NCI-H128 (cell line): ENCODE results near the gene MUC2.
"Not testable (repeated sequence)": the region's sequence is repeated elsewhere in the genome, so short reads cannot be mapped to it uniquely, and the experiment has no call there.

Source experiments
- DNase-seq: peaks from one replicate; lab custom pipeline; 2025; ENCODE audit not compliant: unreplicated experiment; lab: John Stamatoyannopoulos, UW

The MUC2 gene

GRCh38 chr11:1103401-1104360, 29.0 kb downstream of the MUC2 start:
- DNase-seq, result no peak

DNA sequence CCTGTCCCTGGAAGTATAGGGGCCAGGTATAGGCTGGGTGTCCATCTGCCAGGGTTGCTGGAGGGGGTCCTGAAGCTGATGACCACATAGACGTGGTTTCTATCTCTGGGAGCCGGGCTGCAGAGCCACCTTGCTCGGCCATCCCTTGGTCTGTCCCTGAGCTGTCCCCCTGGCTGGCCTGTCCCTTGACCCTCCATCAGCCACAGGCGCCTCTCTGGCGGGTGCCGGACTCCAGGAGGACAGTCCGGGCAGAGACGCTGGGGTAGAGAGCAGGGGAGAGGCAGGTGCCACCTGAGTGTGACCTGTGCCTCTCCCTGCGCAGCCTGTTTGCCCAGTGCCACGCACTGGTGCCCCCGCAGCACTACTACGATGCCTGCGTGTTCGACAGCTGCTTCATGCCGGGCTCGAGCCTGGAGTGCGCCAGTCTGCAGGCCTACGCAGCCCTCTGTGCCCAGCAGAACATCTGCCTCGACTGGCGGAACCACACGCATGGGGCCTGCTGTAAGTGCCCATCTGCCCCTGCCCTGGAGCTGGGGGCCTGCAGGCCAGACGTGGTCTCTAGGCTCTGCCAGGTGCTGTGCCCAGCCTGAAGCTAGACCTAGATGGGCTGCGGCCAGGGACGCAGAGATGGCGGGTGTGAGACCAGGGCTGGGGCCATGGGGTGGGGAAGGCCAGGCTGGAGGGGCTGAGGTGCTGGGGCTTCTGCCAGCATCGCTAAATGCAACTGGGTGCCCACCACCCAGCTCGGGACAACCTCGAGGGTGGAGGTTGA, 29.9 kb downstream of the MUC2 start:
- no peak for DNase-seq

DNA sequence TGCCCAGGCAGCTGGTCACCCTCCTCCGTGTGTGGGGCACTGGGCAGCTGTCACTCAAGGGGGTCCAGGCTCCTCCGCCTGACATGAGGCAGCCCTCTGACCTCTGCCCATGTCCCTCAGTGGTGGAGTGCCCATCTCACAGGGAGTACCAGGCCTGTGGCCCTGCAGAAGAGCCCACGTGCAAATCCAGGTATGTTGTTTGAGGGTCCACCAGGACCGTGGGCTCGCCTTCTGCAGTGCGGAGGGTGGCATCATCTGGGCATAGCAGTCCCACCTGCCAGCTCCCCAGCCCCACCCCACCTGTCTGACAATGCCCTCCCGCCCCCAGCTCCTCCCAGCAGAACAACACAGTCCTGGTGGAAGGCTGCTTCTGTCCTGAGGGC, 30.5 kb downstream of the MUC2 start:
- DNase-seq, result no peak

DNA sequence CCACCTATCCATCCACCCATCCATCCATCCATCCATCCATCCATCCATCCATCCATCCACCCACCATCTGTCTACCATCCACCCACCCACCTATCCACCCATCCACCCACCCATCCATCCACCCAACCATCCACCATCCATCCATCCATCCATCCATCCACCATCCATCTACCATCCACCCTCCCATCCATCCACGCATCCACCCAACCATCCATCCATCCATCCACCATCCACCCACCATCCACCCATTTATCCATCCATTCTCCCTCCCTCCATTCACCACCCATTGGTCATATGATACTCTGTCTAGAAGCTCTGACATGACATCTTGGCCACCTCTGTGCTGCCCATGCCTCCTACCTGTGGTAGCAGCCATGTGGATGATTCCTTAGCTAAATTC, 31.7 kb downstream of the MUC2 start:
- no peak for DNase-seq

DNA sequence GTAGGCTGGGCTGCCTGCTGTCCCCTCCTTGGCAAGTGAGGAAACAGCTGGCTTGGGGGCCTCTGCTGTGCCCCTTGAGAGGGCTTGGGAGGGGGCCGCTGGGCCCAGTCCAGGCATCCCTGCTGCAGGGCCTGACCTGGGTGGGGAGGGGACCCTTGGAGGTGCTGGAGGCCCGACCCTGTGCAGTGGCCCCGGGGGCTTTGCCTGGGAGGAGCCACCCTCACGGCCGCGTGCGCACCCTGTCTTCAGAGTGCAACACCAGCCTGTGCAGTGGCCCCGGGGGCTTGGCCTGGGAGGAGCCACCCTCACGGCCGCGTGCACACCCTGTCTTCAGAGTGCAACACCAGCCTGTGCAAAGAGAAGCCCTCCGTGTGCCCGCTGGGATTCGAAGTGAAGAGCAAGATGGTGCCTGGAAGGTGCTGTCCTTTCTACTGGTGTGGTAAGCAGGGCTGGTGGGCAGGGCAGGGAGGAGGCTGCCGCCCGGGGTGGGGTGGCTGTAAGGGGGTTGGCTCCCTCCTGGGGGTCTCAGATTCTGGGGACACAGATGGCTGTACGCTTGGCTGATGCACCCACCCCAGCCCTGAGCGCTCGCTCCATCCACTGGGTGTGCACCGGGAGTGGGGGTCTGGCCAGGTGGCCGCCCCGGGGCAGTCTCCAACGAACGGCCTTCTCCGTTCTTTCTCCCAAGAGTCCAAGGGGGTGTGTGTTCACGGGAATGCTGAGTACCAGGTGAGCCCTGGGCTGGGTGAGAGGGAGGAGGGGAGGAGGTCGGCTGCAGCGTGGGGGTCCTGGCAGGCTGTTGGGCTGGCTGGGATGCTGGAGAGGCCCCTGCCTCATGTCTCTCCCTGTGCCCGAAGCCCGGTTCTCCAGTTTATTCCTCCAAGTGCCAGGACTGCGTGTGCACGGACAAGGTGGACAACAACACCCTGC, 32.9 kb downstream of the MUC2 start:
- DNase-seq, result no peak

DNA sequence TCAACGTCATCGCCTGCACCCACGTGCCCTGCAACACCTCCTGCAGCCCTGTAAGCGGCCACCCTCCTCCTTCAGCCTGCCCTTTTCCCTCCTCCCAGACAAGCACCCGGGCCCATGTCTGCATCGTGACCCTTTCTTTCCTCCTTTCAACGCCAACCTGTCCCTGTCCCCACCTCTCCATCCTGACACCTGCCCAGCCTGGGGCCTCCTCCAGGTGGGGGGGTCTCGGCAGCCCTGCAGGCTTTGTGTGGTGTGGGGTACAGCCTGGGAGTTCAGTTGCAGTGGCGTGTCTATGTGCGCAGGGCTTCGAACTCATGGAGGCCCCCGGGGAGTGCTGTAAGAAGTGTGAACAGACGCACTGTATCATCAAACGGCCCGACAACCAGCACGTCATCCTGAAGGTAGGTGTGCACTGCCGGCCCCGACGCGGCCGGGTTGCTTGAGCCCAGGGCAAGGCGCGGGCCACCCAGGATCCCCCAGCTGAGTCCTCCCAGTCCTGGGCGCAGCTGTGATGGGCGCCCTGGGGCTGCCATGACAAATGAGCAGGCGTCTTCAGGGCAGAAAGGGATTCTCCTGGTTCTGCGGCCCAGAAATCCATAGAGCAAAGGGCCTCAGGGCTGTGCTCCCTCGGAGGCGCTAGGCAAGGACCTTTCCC, 33.7 kb downstream of the MUC2 start:
- no peak for DNase-seq

- DNase-seq, result no peak
These were observed 34.6 kb downstream of the MUC2 start for GRCh38 chr11:1109101-1109917.

DNA sequence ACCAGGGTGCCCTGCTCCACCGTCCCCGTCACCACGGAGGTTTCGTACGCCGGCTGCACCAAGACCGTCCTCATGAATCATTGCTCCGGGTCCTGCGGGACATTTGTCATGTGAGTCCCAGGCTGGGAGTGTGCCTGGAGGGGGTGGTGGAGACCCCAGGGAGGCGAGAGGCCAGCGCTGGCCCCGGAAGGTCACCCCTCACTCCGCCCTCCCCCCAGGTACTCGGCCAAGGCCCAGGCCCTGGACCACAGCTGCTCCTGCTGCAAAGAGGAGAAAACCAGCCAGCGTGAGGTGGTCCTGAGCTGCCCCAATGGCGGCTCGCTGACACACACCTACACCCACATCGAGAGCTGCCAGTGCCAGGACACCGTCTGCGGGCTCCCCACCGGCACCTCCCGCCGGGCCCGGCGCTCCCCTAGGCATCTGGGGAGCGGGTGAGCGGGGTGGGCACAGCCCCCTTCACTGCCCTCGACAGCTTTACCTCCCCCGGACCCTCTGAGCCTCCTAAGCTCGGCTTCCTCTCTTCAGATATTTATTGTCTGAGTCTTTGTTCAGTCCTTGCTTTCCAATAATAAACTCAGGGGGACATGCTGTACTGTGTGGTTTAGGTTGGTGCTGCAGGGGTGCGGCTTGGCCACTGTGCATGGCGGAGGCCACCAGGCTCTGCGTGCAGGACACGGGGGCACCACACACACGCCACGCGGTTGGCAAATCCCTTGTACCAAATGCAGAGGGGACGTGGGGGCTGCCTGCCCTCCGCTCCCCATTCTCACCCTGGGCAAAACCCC, 35.4 kb downstream of the MUC2 start:
- DNase-seq, result no peak

DNA sequence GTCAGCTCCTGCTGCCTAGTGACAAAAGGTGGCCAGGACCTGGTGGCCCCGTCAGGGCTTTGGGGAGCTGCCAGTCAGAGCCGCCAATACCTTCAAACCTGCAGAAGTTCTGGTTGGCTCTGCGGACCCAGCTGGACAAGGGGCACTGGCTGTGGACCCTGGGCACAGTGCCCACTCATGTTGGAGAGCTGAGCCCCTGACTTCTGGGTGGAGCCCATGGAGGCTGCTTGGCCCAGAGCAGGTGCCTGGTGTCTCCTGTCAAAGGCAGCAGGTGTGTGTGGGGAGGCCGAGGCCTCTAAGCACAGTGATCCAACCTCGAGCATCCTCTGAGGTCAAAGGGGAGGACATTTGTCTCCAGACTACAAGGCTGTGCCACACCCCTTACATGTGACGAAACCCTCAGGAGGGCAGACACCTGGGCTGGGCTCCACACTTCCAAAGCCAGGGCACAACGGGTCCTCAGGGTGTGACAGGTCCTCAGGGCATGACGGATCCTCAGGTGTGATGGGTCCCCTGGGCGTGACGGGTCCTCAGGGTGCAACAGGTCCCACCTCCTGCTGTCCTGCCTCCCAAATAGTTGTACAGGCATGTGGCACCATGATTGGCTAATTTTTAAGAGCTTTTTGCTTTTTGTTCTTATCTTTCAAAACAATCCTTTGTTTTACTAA, 37.0 kb downstream of the MUC2 start:
- no peak for DNase-seq

- no peak for DNase-seq
These were observed 37.9 kb downstream of the MUC2 start for GRCh38 chr11:1112351-1113191.

- no peak for DNase-seq
These were observed 38.9 kb downstream of the MUC2 start for GRCh38 chr11:1113405-1114201.

DNA sequence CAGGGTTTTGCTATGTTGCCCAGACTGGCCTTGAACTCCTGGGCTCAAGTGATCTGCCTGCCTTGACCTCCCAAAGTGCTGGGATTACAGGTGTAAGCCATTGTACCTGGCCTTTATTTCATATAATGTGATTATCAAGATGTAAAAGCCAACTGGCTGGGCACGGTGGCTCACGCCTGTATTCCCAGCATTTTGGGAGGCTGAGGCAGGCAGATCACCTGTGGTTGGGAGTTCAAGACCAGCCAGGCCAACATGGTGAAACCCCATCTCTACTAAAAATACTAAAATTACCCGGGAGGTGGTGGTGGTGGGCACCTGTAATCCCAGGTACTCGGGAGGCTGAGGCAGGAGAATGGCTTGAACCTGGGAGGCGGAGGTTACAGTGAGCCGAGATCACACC, 40.6 kb downstream of the MUC2 start:
- not testable (repeated sequence) for DNase-seq

DNA sequence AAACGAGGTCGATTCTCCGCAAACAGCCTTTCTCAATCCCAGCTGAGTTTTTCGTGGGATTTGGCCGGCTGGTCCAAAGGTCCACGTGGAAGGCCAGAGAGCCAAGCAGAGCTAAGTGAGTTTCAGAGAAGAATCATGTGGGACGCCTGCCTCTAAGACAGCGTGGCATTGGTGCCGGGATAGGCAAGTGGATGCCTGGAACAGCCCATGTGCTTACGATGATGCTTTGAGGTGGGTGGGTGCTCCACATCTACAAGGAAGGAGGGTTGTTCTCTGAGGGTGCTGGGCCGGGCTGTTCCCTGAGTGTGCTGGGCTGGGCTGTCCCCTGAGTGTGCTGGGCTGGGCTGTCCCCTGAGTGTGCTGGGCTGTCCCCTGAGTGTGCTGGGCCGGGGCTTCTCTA, 41.4 kb downstream of the MUC2 start:
- DNase-seq, result no peak

DNA sequence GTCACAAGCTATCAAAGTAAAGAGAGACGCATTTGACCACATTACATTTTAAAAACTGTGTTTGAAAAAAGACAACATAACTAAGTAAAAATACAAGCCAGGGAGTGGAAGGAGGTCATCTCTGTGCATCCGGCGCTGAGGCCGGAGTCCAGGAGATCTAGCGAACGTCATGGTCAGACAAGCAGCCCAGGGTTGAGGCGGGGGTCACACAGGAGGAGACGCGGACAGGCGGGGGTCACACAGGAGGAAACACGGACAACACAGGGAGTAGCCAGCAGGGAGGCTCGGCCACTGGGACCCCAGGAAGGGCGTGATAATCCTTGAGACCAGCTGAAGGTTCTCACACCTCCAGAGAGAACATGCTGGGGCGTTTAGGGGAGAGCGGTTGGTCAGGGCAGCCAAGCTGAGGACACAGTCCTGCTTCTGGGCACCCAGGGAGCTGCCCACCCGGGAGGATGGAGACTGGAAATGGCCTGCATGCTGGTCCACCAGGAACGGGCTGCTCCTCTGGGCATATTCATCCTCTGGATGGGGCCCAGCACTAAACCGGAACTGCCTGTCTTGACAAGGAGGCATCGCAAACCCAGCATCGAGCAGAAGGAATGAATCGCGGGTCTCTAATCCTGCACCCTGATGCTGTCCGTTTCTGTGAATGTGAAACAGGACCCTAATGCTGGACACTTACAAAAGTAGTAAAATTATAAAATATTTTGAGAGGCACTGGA, 42.2 kb downstream of the MUC2 start:
- DNase-seq, result no peak

GRCh38 chr11:1117992-1118391, 43.3 kb downstream of the MUC2 start:
- no peak for DNase-seq
